CD4-positive, alpha-beta memory T cell (primary cell): ENCODE measurements around the gene PUS3. TPM values are rescaled to one million over a fixed set of nuclear protein-coding genes. Genes with fewer than 3 reads are reported as not detected.
"Not testable (repeated sequence)": the region's sequence is repeated elsewhere in the genome, so short reads cannot be mapped to it uniquely, and the experiment has no call there.

Experiments
- CTCF ChIA-PET: fragments of 350-600 bp; sonication (Branson Sonifier 250); formaldehyde crosslinking; loops from one replicate; lab custom pipeline; 2021; ENCODE audit warnings: inconsistent platforms; ENCODE audit not compliant: partially characterized antibody; lab: Charles Lee
- POLR2A ChIA-PET: fragments of 350-600 bp; sonication (Branson Sonifier 250); formaldehyde crosslinking; loops from one replicate; lab custom pipeline; 2021; ENCODE audit not compliant: partially characterized antibody; lab: Charles Lee
- DNase-seq, 5 donors: peaks; one replicate each; pipeline versions ENCODE4 v3.0.0 to v3.0.0-alpha.2; 2020 to 2022; ENCODE audit warnings: mixed read lengths in 1 of 5
- H3K27ac ChIP-seq: one replicate; pipeline ENCODE4 v1.7.0; 2013; ENCODE audit warnings: low read depth, low read length
- H3K27me3 ChIP-seq: 2 replicates; pipeline ENCODE4 v1.7.0; 2013; ENCODE audit warnings: mild to moderate bottlenecking, low read length, moderate library complexity; ENCODE audit not compliant: insufficient read depth
- H3K36me3 ChIP-seq: 2 replicates; pipeline ENCODE4 v1.7.0; 2013; ENCODE audit warnings: mild to moderate bottlenecking, low read length, moderate library complexity; ENCODE audit not compliant: insufficient read depth
- H3K4me1 ChIP-seq: 2 replicates; pipeline ENCODE4 v1.7.0; 2013; ENCODE audit warnings: mild to moderate bottlenecking, low read length, moderate library complexity; ENCODE audit not compliant: insufficient read depth
- H3K4me3 ChIP-seq, 2 donors: one replicate each; pipeline ENCODE4 v1.7.0; 2013; ENCODE audit warnings: low read length in 2 of 2, mild to moderate bottlenecking in 1 of 2
- H3K9me3 ChIP-seq, 2 donors: one replicate each; pipeline ENCODE4 v1.7.0; 2013; ENCODE audit warnings: low read length in 2 of 2, control low read depth in 1 of 2; ENCODE audit not compliant: control insufficient read depth in 1 of 2
- H3K27ac Mint-ChIP-seq, 7 donors: one replicate each; pipeline ENCODE4 v1.8.0; 2020 to 2021; ENCODE audit warnings: mixed read lengths in 7 of 7, mild to moderate bottlenecking in 6 of 7, inconsistent platforms in 3 of 7, moderate library complexity in 3 of 7
- H3K27me3 Mint-ChIP-seq, 2 donors: one replicate each; pipeline ENCODE4 v1.8.0; 2020 to 2021; ENCODE audit warnings: mixed read lengths in 2 of 2
- H3K36me3 Mint-ChIP-seq, 2 donors: one replicate each; pipeline ENCODE4 v1.8.0; 2020 to 2021; ENCODE audit warnings: mixed read lengths in 2 of 2, inconsistent platforms in 1 of 2, mild to moderate bottlenecking in 1 of 2
- H3K4me1 Mint-ChIP-seq, 4 donors: one replicate each; pipeline ENCODE4 v1.8.0; 2020 to 2021; ENCODE audit warnings: mixed read lengths in 4 of 4, mild to moderate bottlenecking in 1 of 4
- H3K4me3 Mint-ChIP-seq, 8 donors: one replicate each; pipeline ENCODE4 v1.8.0; 2020 to 2021; ENCODE audit warnings: mixed read lengths in 8 of 8, mild to moderate bottlenecking in 7 of 8, moderate library complexity in 6 of 8, inconsistent platforms in 3 of 8
- H3K9me3 Mint-ChIP-seq, 8 donors: one replicate each; pipeline ENCODE4 v1.8.0; 2020 to 2021; ENCODE audit warnings: mixed read lengths in 8 of 8, mild to moderate bottlenecking in 5 of 8, inconsistent platforms in 3 of 8, moderate library complexity in 1 of 8
- intact Hi-C: fragments of 100-400 bp; cut with micrococcal nuclease; formaldehyde crosslinking; loops from one replicate; pipeline ENCODE4 v1.15.1; 2023
- polyA plus RNA-seq, 2 donors: library from polyadenylated mRNA; unstranded; fragments of 300-500 nt; fragmentation: Illumina TruSeq; gene quantifications; one replicate each; pipeline ENCODE4 v1.2.3, GENCODE V29; 2021
- total RNA-seq, 2 experiments: library from RNA; stranded (reverse); gene quantifications; one replicate each; pipeline ENCODE4 v1.2.3, GENCODE V29; 2021

Gene PUS3
- total and polyA plus RNA-seq, 4 experiments from 2014 or later = 5.3 to 12.6 (median 12.2) TPM

DNA sequence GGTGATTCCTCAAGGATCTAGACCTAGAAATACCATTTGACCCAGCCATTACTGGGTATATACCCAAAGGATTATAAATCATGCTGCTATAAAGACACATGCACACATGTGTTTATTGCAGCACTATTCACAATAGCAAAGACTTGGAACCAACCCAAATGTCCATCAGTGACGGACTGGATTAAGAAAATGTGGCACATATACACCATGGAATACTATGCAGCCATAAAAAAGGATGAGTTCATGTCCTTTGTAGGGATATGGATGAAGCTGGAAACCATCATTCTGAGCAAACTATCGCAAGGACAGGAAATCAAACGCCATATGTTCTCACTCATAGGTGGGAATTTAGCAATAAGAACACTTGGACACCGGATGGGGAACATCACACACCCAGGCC is 37.7 kb downstream of the PUS3 start:
- H3K4me1 Mint-ChIP-seq, H3K4me3 Mint-ChIP-seq, H3K4me3 ChIP-seq, H3K4me1 ChIP-seq, H3K27ac Mint-ChIP-seq, H3K27me3 ChIP-seq, H3K36me3 Mint-ChIP-seq, H3K36me3 ChIP-seq, CTCF ChIA-PET, H3K27me3 Mint-ChIP-seq, intact Hi-C loops, H3K9me3 ChIP-seq, POLR2A ChIA-PET, H3K9me3 Mint-ChIP-seq, DNase-seq, H3K27ac ChIP-seq: not testable (repeated sequence)

DNA sequence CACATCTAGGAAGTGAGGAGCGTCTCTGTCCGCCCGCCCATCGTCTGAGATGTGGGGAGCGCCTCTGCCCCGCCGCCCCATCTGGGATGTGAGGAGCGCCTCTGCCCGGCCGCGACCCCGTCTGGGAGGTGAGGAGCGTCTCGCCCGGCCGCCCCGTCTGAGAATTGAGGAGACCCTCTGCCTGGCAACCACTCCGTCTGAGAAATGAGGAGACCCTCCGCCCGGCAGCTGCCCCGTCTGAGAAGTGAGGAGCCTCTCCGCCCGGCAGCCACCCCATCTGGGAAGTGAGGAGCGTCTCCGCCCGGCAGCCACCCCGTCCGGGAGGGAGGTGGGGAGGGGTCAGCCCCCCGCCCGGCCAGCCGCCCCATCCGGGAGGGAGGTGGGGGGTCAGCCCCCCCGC is 40.2 kb downstream of the PUS3 start:
- H3K4me3 Mint-ChIP-seq, POLR2A ChIA-PET, CTCF ChIA-PET, H3K36me3 Mint-ChIP-seq, DNase-seq, intact Hi-C loops, H3K4me1 Mint-ChIP-seq, H3K4me1 ChIP-seq, H3K27me3 ChIP-seq, H3K4me3 ChIP-seq, H3K36me3 ChIP-seq, H3K27me3 Mint-ChIP-seq, H3K9me3 ChIP-seq, H3K27ac ChIP-seq, H3K27ac Mint-ChIP-seq: not testable (repeated sequence)
- H3K9me3 Mint-ChIP-seq = peaks cover 0 to 14% (median 4%) of the 10 kb centered on the region in 8 donors

- H3K36me3 ChIP-seq, H3K27ac Mint-ChIP-seq, H3K36me3 Mint-ChIP-seq, H3K4me1 Mint-ChIP-seq, POLR2A ChIA-PET, H3K4me3 ChIP-seq, H3K4me1 ChIP-seq, H3K27ac ChIP-seq, intact Hi-C loops, H3K27me3 ChIP-seq, H3K4me3 Mint-ChIP-seq, H3K9me3 ChIP-seq, CTCF ChIA-PET, DNase-seq: not testable (repeated sequence)
- peaks cover 0 to 21% (median 14%) of the 10 kb centered on the region in 8 donors for H3K9me3 Mint-ChIP-seq
- H3K27me3 Mint-ChIP-seq = peaks cover 12 to 18% of the 10 kb centered on the region in 2 donors
Measured at GRCh38 chr11:125857670-125858069, 45.3 kb downstream of the PUS3 start.

GRCh38 chr11:125846188-125846587 is 56.8 kb downstream of the PUS3 start:
- peaks cover 0 to 8% of the 10 kb centered on the region in 2 donors for H3K9me3 ChIP-seq
- H3K4me1 Mint-ChIP-seq = no peaks in the 10 kb centered on the region
- H3K27ac Mint-ChIP-seq = no peak overlapping the region
- peaks cover 3 to 16% of the 10 kb centered on the region in 2 donors for H3K36me3 Mint-ChIP-seq
- H3K4me3 Mint-ChIP-seq = no peak overlapping the region
- no peak for DNase-seq
- peaks cover 12 to 13% of the 10 kb centered on the region in 2 donors for H3K27me3 Mint-ChIP-seq
- POLR2A ChIA-PET = no interaction called here
- H3K36me3 ChIP-seq = no peaks in the 10 kb centered on the region
- H3K9me3 Mint-ChIP-seq = peaks cover 8 to 41% (median 33%) of the 10 kb centered on the region in 8 donors
- H3K27ac ChIP-seq = no peak overlapping the region
- no peaks in the 10 kb centered on the region for H3K4me1 ChIP-seq
- H3K27me3 ChIP-seq = no peaks in the 10 kb centered on the region
- CTCF ChIA-PET = no interaction called here
- H3K4me3 ChIP-seq = no peak overlapping the region
- intact Hi-C loops = no loop called here

Other genes starting within 250 kb of the PUS3 start
- gene ACRV1, start 222.4 kb downstream of the PUS3 start, total RNA-seq = not detected
- gene ACRV1, start 222.4 kb downstream of the PUS3 start, polyA plus RNA-seq = not detected
- gene PATE1, start 156.9 kb downstream of the PUS3 start, total RNA-seq = not detected
- not detected for gene PATE1, start 156.9 kb downstream of the PUS3 start, polyA plus RNA-seq
- not detected for gene PATE2, start 124.4 kb downstream of the PUS3 start, total RNA-seq
- gene PATE2, start 124.4 kb downstream of the PUS3 start, polyA plus RNA-seq = not detected
- not detected for gene PATE3, start 115.1 kb downstream of the PUS3 start, total RNA-seq
- gene PATE3, start 115.1 kb downstream of the PUS3 start, polyA plus RNA-seq = not detected
- not detected for gene PATE4, start 69.9 kb downstream of the PUS3 start, total RNA-seq
- gene PATE4, start 69.9 kb downstream of the PUS3 start, polyA plus RNA-seq = not detected
- 1 to 10 TPM; 8.1 to 8.2 TPM for gene HYLS1, start 15.5 kb downstream of the PUS3 start, total RNA-seq
- gene HYLS1, start 15.5 kb downstream of the PUS3 start, polyA plus RNA-seq = 1 to 10 TPM; 8.9 to 9.6 TPM
- gene DDX25, start 1.3 kb upstream of the PUS3 start, total RNA-seq = not detected
- gene DDX25, start 1.3 kb upstream of the PUS3 start, polyA plus RNA-seq = not detected
- gene VSIG10L2, start 42.8 kb upstream of the PUS3 start, total RNA-seq = not detected
- gene VSIG10L2, start 42.8 kb upstream of the PUS3 start, polyA plus RNA-seq = not detected
- 1 to 10 TPM; 2.7 to 3.1 TPM for gene CDON, start 159.7 kb upstream of the PUS3 start, total RNA-seq
- gene CDON, start 159.7 kb upstream of the PUS3 start, polyA plus RNA-seq = under 1 TPM; 0.03 to 0.54 TPM